ENCODE results near the gene KDM4B. TPM values are rescaled to one million over a fixed set of nuclear protein-coding genes. Genes with fewer than 3 reads are reported as not detected.

The KDM4B gene
- total RNA-seq, 6 experiments from 2014 or later = 17.0 to 27.2 (median 20.3) TPM

GRCh38 chr19:5145521-5146511 is 176.9 kb downstream of the KDM4B start:
- no peak overlapping the region for H3K4me3 Mint-ChIP-seq
- peaks cover 6% of the 10 kb centered on the region for H3K36me3 Mint-ChIP-seq (ENCODE audit: low read depth)
- no peak overlapping the region for H3K27ac Mint-ChIP-seq
- peaks cover 8% of the 10 kb centered on the region for H3K27me3 Mint-ChIP-seq (ENCODE audit: insufficient read depth)
- TF ChIP-seq CTCF (IDR thresholded peaks at IDR 0.05) = no peak
- DNase-seq = no peak
- no peaks in the 10 kb centered on the region for H3K9me3 Mint-ChIP-seq
- no peaks in the 10 kb centered on the region for H3K4me1 Mint-ChIP-seq (ENCODE audit: low read depth)

GRCh38 chr19:5147074-5147977 is 178.4 kb downstream of the KDM4B start:
- no peak for DNase-seq
- Mint-ChIP-seq H3K27ac (no peak overlapping the region), H3K9me3 (no peaks in the 10 kb centered on the region), H3K4me1 (ENCODE audit: low read depth) (no peaks in the 10 kb centered on the region), H3K27me3 (ENCODE audit: insufficient read depth) (peaks cover 8% of the 10 kb centered on the region), H3K36me3 (ENCODE audit: low read depth) (peaks cover 6% of the 10 kb centered on the region), H3K4me3 (no peak overlapping the region; the same call in 1 of the 2 replicates)
- no peak for TF ChIP-seq CTCF (IDR thresholded peaks at IDR 0.05)

GRCh38 chr19:5147978-5148793 is 179.3 kb downstream of the KDM4B start:
- DNase-seq = no peak
- H3K36me3 Mint-ChIP-seq (ENCODE audit: low read depth) = peaks cover 6% of the 10 kb centered on the region

GRCh38 chr19:5148794-5149190 is 179.9 kb downstream of the KDM4B start:
- no peak for TF ChIP-seq CTCF (IDR thresholded peaks at IDR 0.05)
- Mint-ChIP-seq H3K4me1 (ENCODE audit: low read depth) (no peaks in the 10 kb centered on the region), H3K4me3 (no peak overlapping the region), H3K9me3 (no peaks in the 10 kb centered on the region), H3K27me3 (ENCODE audit: insufficient read depth) (peaks cover 7% of the 10 kb centered on the region), H3K36me3 (ENCODE audit: low read depth) (peaks cover 6% of the 10 kb centered on the region), H3K27ac (no peak overlapping the region)
- DNase-seq = no peak

More at GRCh38 chr19:5147978-5148793, 179.3 kb downstream of the KDM4B start:
- no peaks in the 10 kb centered on the region for H3K9me3 Mint-ChIP-seq
- no peak overlapping the region for H3K27ac Mint-ChIP-seq
- no peak overlapping the region for H3K4me3 Mint-ChIP-seq
- H3K27me3 Mint-ChIP-seq (ENCODE audit: insufficient read depth) = peaks cover 8% of the 10 kb centered on the region
- H3K4me1 Mint-ChIP-seq (ENCODE audit: low read depth) = no peaks in the 10 kb centered on the region
- no peak for TF ChIP-seq CTCF (IDR thresholded peaks at IDR 0.05)

GRCh38 chr19:5149508-5149907 is 180.6 kb downstream of the KDM4B start:
- TF ChIP-seq CTCF (IDR thresholded peaks at IDR 0.05) = no peak
- Mint-ChIP-seq H3K27ac (no peak overlapping the region), H3K36me3 (ENCODE audit: low read depth) (peaks cover 6% of the 10 kb centered on the region), H3K9me3 (no peaks in the 10 kb centered on the region), H3K27me3 (ENCODE audit: insufficient read depth) (peaks cover 7% of the 10 kb centered on the region), H3K4me3 (no peak overlapping the region), H3K4me1 (ENCODE audit: low read depth) (no peaks in the 10 kb centered on the region)
- no peak for DNase-seq

Measured in HFFc6 (cell line).